ENCODE measurements around the gene KSR1.
"Not testable (repeated sequence)": the region's sequence is repeated elsewhere in the genome, so short reads cannot be mapped to it uniquely, and the experiment has no call there.

Gene KSR1

GRCh38 chr17:27657620-27658019, 201.4 kb downstream of the KSR1 start:
- no peak for DNase-seq (ENCODE audit: low read depth)

GRCh38 chr17:27659683-27660082, 203.4 kb downstream of the KSR1 start:
- DNase-seq (ENCODE audit: low read depth): no peak

GRCh38 chr17:27660436-27660835, 204.2 kb downstream of the KSR1 start:
- no peak for DNase-seq (ENCODE audit: low read depth)

- no peak for DNase-seq (ENCODE audit: low read depth)
These were observed 207.8 kb downstream of the KSR1 start for GRCh38 chr17:27663936-27664605.

- DNase-seq (ENCODE audit: low read depth): no peak
These were observed 208.3 kb downstream of the KSR1 start for GRCh38 chr17:27664606-27664965.

- no peak for DNase-seq (ENCODE audit: low read depth)
These were observed 209.3 kb downstream of the KSR1 start for GRCh38 chr17:27665549-27665948.

- DNase-seq (ENCODE audit: low read depth): not testable (repeated sequence)
These were observed 210.0 kb downstream of the KSR1 start for GRCh38 chr17:27666270-27666669.

GRCh38 chr17:27666831-27667560, 210.7 kb downstream of the KSR1 start:
- DNase-seq (ENCODE audit: low read depth): no peak

GRCh38 chr17:27667656-27668487, 211.6 kb downstream of the KSR1 start:
- no peak for DNase-seq (ENCODE audit: low read depth)

- DNase-seq (ENCODE audit: low read depth): no peak
These were observed 212.2 kb downstream of the KSR1 start for GRCh38 chr17:27668488-27668823.

- DNase-seq (ENCODE audit: low read depth): no peak
These were observed 212.9 kb downstream of the KSR1 start for GRCh38 chr17:27669136-27669535.

GRCh38 chr17:27669850-27670249, 213.6 kb downstream of the KSR1 start:
- DNase-seq (ENCODE audit: low read depth): no peak

GRCh38 chr17:27670791-27671590, 214.7 kb downstream of the KSR1 start:
- no peak for DNase-seq (ENCODE audit: low read depth)

- no peak for DNase-seq (ENCODE audit: low read depth)
These were observed 215.3 kb downstream of the KSR1 start for GRCh38 chr17:27671591-27671910.

- not testable (repeated sequence) for DNase-seq (ENCODE audit: low read depth)
These were observed 215.8 kb downstream of the KSR1 start for GRCh38 chr17:27671977-27672480.

- no peak for DNase-seq (ENCODE audit: low read depth)
These were observed 218.1 kb downstream of the KSR1 start for GRCh38 chr17:27674335-27674734.
